Astrocyte (in vitro differentiated cells and primary cell): Measurements from ENCODE around the gene SLC7A8. TPM values are rescaled to one million over a fixed set of nuclear protein-coding genes. Genes with fewer than 3 reads are reported as not detected.
A peak's percentile ranks its signal among the peaks of the same experiment; 100 is the strongest.

Experiments used
- DNase-seq: peaks from one replicate; pipeline ENCODE4 v3.0.0-alpha.2; 2010; ENCODE audit warnings: low read depth
- FAIRE-seq: peaks from 2 replicates; lab custom pipeline; 2011; peaks lifted over from hg19 to GRCh38; lab: Jason Lieb, UNC
- H2AFZ ChIP-seq: 2 replicates; pipeline ENCODE4 v1.6.0; 2012; ENCODE audit warnings: low read depth, low read length, inconsistent platforms
- H3K27ac ChIP-seq: 2 replicates; pipeline ENCODE4 v1.5.1; 2011; ENCODE audit warnings: low read depth, low read length, inconsistent platforms
- H3K27me3 ChIP-seq: 2 replicates; pipeline ENCODE4 v1.6.0; 2011; ENCODE audit warnings: low read length, inconsistent platforms; ENCODE audit not compliant: insufficient read depth
- H3K36me3 ChIP-seq: 2 replicates; pipeline ENCODE4 v1.5.1; 2011; ENCODE audit warnings: low read length, inconsistent platforms; ENCODE audit not compliant: insufficient read depth
- H3K4me1 ChIP-seq: 2 replicates; pipeline ENCODE4 v1.5.1; 2011; ENCODE audit warnings: low read length, inconsistent platforms; ENCODE audit not compliant: insufficient read depth
- H3K4me2 ChIP-seq: 2 replicates; pipeline ENCODE4 v1.6.0; 2012; ENCODE audit warnings: low read length, inconsistent platforms
- H3K4me3 ChIP-seq: 2 replicates; pipeline ENCODE4 v1.5.1; 2011; ENCODE audit warnings: low read depth, mild to moderate bottlenecking, low read length, inconsistent platforms; ENCODE audit not compliant: insufficient read depth
- H3K79me2 ChIP-seq: 2 replicates; pipeline ENCODE4 v1.6.0; 2012; ENCODE audit warnings: mild to moderate bottlenecking, low read length, inconsistent platforms; ENCODE audit not compliant: insufficient read depth
- H3K9ac ChIP-seq: 2 replicates; pipeline ENCODE4 v1.6.0; 2012; ENCODE audit warnings: mild to moderate bottlenecking, low read length, inconsistent platforms
- H3K9me3 ChIP-seq: 2 replicates; pipeline ENCODE4 v1.5.1; 2012; ENCODE audit warnings: low read depth, mild to moderate bottlenecking, low read length, inconsistent platforms; ENCODE audit not compliant: insufficient read depth
- H4K20me1 ChIP-seq: 2 replicates; pipeline ENCODE4 v1.6.0; 2012; ENCODE audit warnings: low read length, inconsistent platforms; ENCODE audit not compliant: insufficient read depth
- H3K27ac Mint-ChIP-seq: one replicate; pipeline ENCODE4 v1.8.0; 2021; ENCODE audit warnings: mild to moderate bottlenecking, mixed read lengths; ENCODE audit not compliant: unreplicated experiment
- H3K27me3 Mint-ChIP-seq: one replicate; pipeline ENCODE4 v1.8.0; 2021; ENCODE audit warnings: low read depth, mixed read lengths; ENCODE audit not compliant: unreplicated experiment
- H3K36me3 Mint-ChIP-seq: one replicate; pipeline ENCODE4 v1.8.0; 2021; ENCODE audit warnings: low read depth, mixed read lengths; ENCODE audit not compliant: unreplicated experiment
- H3K4me1 Mint-ChIP-seq: one replicate; pipeline ENCODE4 v1.8.0; 2021; ENCODE audit warnings: low read depth, mixed read lengths; ENCODE audit not compliant: unreplicated experiment
- H3K4me3 Mint-ChIP-seq: one replicate; pipeline ENCODE4 v1.8.0; 2021; ENCODE audit warnings: mild to moderate bottlenecking, moderate library complexity, mixed read lengths; ENCODE audit not compliant: unreplicated experiment
- H3K9me3 Mint-ChIP-seq: one replicate; pipeline ENCODE4 v1.8.0; 2021; ENCODE audit warnings: mild to moderate bottlenecking, mixed read lengths; ENCODE audit not compliant: unreplicated experiment
- CTCF ChIP-seq: IDR thresholded peaks from 2 replicates; pipeline ENCODE4 v1.5.1; 2011; ENCODE audit warnings: low read depth, mild to moderate bottlenecking, inconsistent platforms, low read length, moderate library complexity; ENCODE audit not compliant: insufficient read depth
- EZH2 ChIP-seq: IDR thresholded peaks from 2 replicates; pipeline ENCODE4 v1.6.1; 2012; ENCODE audit warnings: mild to moderate bottlenecking, low read length, inconsistent platforms; ENCODE audit not compliant: insufficient read depth
- total RNA-seq: library from RNA; stranded (reverse); gene quantifications from 2 replicates; pipeline ENCODE4 v1.2.1, GENCODE V29; 2021

SLC7A8 gene
- total RNA-seq, 1 donor from 2014 or later: 6.5 TPM

DNA sequence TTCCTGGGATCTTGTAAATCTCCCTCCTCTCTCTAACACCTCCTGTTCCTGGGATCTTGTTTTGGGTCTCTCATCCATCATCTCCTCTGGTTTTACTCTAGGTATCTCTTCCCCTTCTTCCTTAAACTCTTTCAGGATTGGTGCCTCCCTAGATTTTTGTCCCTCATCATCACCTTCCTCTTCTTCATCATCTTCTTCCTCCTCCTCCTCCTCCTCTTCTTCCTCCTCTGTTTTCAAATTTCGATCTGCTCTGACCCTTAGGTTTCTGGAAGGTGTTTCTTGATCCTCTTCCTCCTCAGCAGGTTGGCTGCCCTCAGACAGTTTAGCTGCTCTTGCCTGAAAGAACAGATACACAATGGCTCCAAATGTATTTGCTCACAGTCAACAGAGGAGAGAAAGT is 103.0 kb downstream of the SLC7A8 start:
- H4K20me1 ChIP-seq: peaks cover 13% of the 10 kb centered on the region
- no peak for FAIRE-seq
- DNase-seq: no peak
- peak overlapping the region; percentile 58 for H3K9ac ChIP-seq
- Mint-ChIP-seq H3K27ac (peak overlapping the region; percentile 73), H3K4me1 (peaks cover 31% of the 10 kb centered on the region), H3K27me3 (no peaks in the 10 kb centered on the region), H3K36me3 (peaks cover 14% of the 10 kb centered on the region), H3K9me3 (no peaks in the 10 kb centered on the region), H3K4me3 (no peak overlapping the region)
- no peak overlapping the region for H2AFZ ChIP-seq
- TF ChIP-seq CTCF (no peak), EZH2 (no peak)
- peaks cover 30% of the 10 kb centered on the region for H3K4me1 ChIP-seq
- H3K4me2 ChIP-seq: no peak overlapping the region
- no peaks in the 10 kb centered on the region for H3K27me3 ChIP-seq
- H3K9me3 ChIP-seq: no peaks in the 10 kb centered on the region
- H3K79me2 ChIP-seq: peaks cover 22% of the 10 kb centered on the region
- H3K27ac ChIP-seq: peak overlapping the region; percentile 76
- no peak overlapping the region for H3K4me3 ChIP-seq
- H3K36me3 ChIP-seq: peaks cover 54% of the 10 kb centered on the region

- H3K36me3 ChIP-seq: peaks cover 60% of the 10 kb centered on the region
- TF ChIP-seq EZH2 (no peak), CTCF (no peak)
- peak overlapping the region; percentile 64 for H3K4me3 Mint-ChIP-seq
- H3K9me3 Mint-ChIP-seq: no peaks in the 10 kb centered on the region
- H3K27ac Mint-ChIP-seq: peak overlapping the region; percentile 73
- no peak overlapping the region for H2AFZ ChIP-seq
- peaks cover 31% of the 10 kb centered on the region for H3K4me1 Mint-ChIP-seq
- H3K27me3 Mint-ChIP-seq: no peaks in the 10 kb centered on the region
- no peaks in the 10 kb centered on the region for H3K27me3 ChIP-seq
- H3K9me3 ChIP-seq: no peaks in the 10 kb centered on the region
- peak overlapping the region; percentile 58 for H3K9ac ChIP-seq
- peak overlapping the region; percentile 76 for H3K27ac ChIP-seq
- H3K4me1 ChIP-seq: peaks cover 30% of the 10 kb centered on the region
- no peak overlapping the region for H3K4me3 ChIP-seq
- H3K79me2 ChIP-seq: peaks cover 26% of the 10 kb centered on the region
- FAIRE-seq (peak; percentile 29), DNase-seq (peak; percentile 46)
- peaks cover 14% of the 10 kb centered on the region for H3K36me3 Mint-ChIP-seq
- peak overlapping the region; percentile 67 for H3K4me2 ChIP-seq
- peaks cover 11% of the 10 kb centered on the region for H4K20me1 ChIP-seq
Measured at GRCh38 chr14:23079716-23080115, 103.7 kb downstream of the SLC7A8 start.

GRCh38 chr14:23078692-23079116 is 104.8 kb downstream of the SLC7A8 start:
- no peaks in the 10 kb centered on the region for H3K9me3 Mint-ChIP-seq
- peak overlapping the region; percentile 62 for H3K4me3 Mint-ChIP-seq
- Histone ChIP-seq H3K4me2 (peak overlapping the region; percentile 67), H4K20me1 (peaks cover 11% of the 10 kb centered on the region), H3K36me3 (peaks cover 63% of the 10 kb centered on the region), H2AFZ (no peak overlapping the region), H3K4me3 (no peak overlapping the region), H3K4me1 (peaks cover 30% of the 10 kb centered on the region), H3K79me2 (peaks cover 26% of the 10 kb centered on the region), H3K27me3 (no peaks in the 10 kb centered on the region), H3K27ac (peak overlapping the region; percentile 76), H3K9ac (peak overlapping the region; percentile 58), H3K9me3 (no peaks in the 10 kb centered on the region)
- H3K4me1 Mint-ChIP-seq: peaks cover 31% of the 10 kb centered on the region
- no peaks in the 10 kb centered on the region for H3K27me3 Mint-ChIP-seq
- H3K36me3 Mint-ChIP-seq: peaks cover 14% of the 10 kb centered on the region
- no peak for TF ChIP-seq EZH2
- TF ChIP-seq CTCF: no peak
- H3K27ac Mint-ChIP-seq: peak overlapping the region; percentile 73
- DNase-seq (peak; percentile 91), FAIRE-seq (peak; percentile 49)
